IMR-90 (cell line): ENCODE results near the gene EBF4. TPM values are rescaled to one million over a fixed set of nuclear protein-coding genes. Genes with fewer than 3 reads are reported as not detected.

Source experiments
- ATAC-seq: fragments of 200-7000 bp; cut with Tn5 transposase; 2 replicates; pipeline ENCODE4 v1.9.1; 2020; ENCODE audit warnings: low read depth, mild to moderate bottlenecking, moderate library complexity
- BruUV-seq: library from RNA; stranded (reverse); fragments of 400-500 nt; replicated peaks from 2 replicates; lab custom pipeline; 2021; lab: Mats Ljungman, UMichigan
- CTCF ChIA-PET: fragments of 300-600 bp; formaldehyde crosslinking; extraction: SDS; loops from one replicate; lab custom pipeline; 2021; ENCODE audit warnings: antibody characterized with exemption; lab: Yijun Ruan, JAX
- POLR2A ChIA-PET: fragments of 300-600 bp; sonication (Branson Sonifier 250); formaldehyde crosslinking; loops from one replicate; lab custom pipeline; 2022; ENCODE audit warnings: antibody characterized with exemption; ENCODE audit not compliant: unreplicated experiment; lab: Charles Lee
- DNase-seq: peaks from one replicate; pipeline ENCODE4 v3.0.0; 2013
- H2AFZ ChIP-seq: replicated peaks from 2 replicates; pipeline ENCODE3; 2013; ENCODE audit warnings: low read length, mild to moderate bottlenecking; ENCODE audit not compliant: poor library complexity
- H2AK5ac ChIP-seq: 2 replicates; pipeline ENCODE4 v1.6.1; 2013; ENCODE audit warnings: low read depth, low read length, inconsistent platforms
- H2AK9ac ChIP-seq: replicated peaks from 2 replicates; pipeline ENCODE3; 2013; ENCODE audit warnings: mild to moderate bottlenecking, low read depth, low read length, moderate library complexity; ENCODE audit not compliant: poor library complexity
- H2BK120ac ChIP-seq: 2 replicates; pipeline ENCODE4 v1.6.1; 2013; ENCODE audit warnings: low read depth, low read length, inconsistent platforms
- H2BK15ac ChIP-seq: 3 replicates; pipeline ENCODE4 v1.6.1; 2013; ENCODE audit warnings: low read depth, low read length, inconsistent platforms
- H2BK20ac ChIP-seq: 2 replicates; pipeline ENCODE4 v1.6.1; 2013; ENCODE audit warnings: low read depth, mild to moderate bottlenecking, inconsistent platforms, low read length, moderate library complexity
- H2BK5ac ChIP-seq: 2 replicates; pipeline ENCODE4 v1.6.1; 2013; ENCODE audit warnings: mild to moderate bottlenecking, low read depth, low read length, inconsistent platforms; ENCODE audit not compliant: poor library complexity, severe bottlenecking
- H3K14ac ChIP-seq: replicated peaks from 2 replicates; pipeline ENCODE4 v1.6.1; 2013; ENCODE audit warnings: low read depth, low read length, inconsistent platforms
- H3K18ac ChIP-seq: 2 replicates; pipeline ENCODE4 v1.6.1; 2013; ENCODE audit warnings: low read depth, low read length, control low read depth
- H3K23ac ChIP-seq: 2 replicates; pipeline ENCODE4 v1.6.1; 2013; ENCODE audit warnings: low read depth, low read length, inconsistent platforms
- H3K27ac ChIP-seq: 2 replicates; pipeline ENCODE4 v1.5.1; 2013; ENCODE audit warnings: mild to moderate bottlenecking, control low read depth, low read length; ENCODE audit not compliant: insufficient read depth
- H3K27me3 ChIP-seq: 2 replicates; pipeline ENCODE4 v1.6.1; 2013; ENCODE audit warnings: low read length; ENCODE audit not compliant: control insufficient read depth, insufficient read depth
- H3K36me3 ChIP-seq: 2 replicates; pipeline ENCODE4 v1.6.1; 2013; ENCODE audit warnings: low read length, mixed read lengths; ENCODE audit not compliant: control insufficient read depth, insufficient read depth
- H3K4ac ChIP-seq: 2 replicates; pipeline ENCODE4 v1.6.1; 2013; ENCODE audit warnings: low read depth, low read length, inconsistent platforms
- H3K4me1 ChIP-seq: 2 replicates; pipeline ENCODE4 v1.6.1; 2013; ENCODE audit warnings: low read length, mixed read lengths; ENCODE audit not compliant: control insufficient read depth, insufficient read depth
- H3K4me2 ChIP-seq: 2 replicates; pipeline ENCODE4 v1.6.1; 2013; ENCODE audit warnings: low read depth, mild to moderate bottlenecking, control low read depth, low read length, moderate library complexity
- H3K4me3 ChIP-seq: 2 replicates; pipeline ENCODE4 v1.5.1; 2013; ENCODE audit warnings: low read depth, mild to moderate bottlenecking, control low read depth, low read length, moderate library complexity; ENCODE audit not compliant: insufficient read depth
- H3K56ac ChIP-seq: 2 replicates; pipeline ENCODE4 v1.6.1; 2013; ENCODE audit warnings: low read length, inconsistent platforms; ENCODE audit not compliant: insufficient read depth; ENCODE audit errors: extremely low read depth
- H3K79me1 ChIP-seq, 2 experiments: 2 replicates each; pipeline ENCODE4 v1.6.1; 2013; ENCODE audit warnings: low read length in 2 of 2, inconsistent platforms in 1 of 2, low read depth in 1 of 2
- H3K9ac ChIP-seq: 2 replicates; pipeline ENCODE4 v1.6.1; 2013; ENCODE audit warnings: low read depth, low read length, control low read depth
- H3K9me1 ChIP-seq: 2 replicates; pipeline ENCODE4 v1.6.1; 2013; ENCODE audit warnings: low read length, inconsistent platforms; ENCODE audit not compliant: insufficient read depth
- H3K9me3 ChIP-seq: 2 replicates; pipeline ENCODE4 v1.6.1; 2013; ENCODE audit warnings: low read length; ENCODE audit not compliant: control insufficient read depth, insufficient read depth
- H4K20me1 ChIP-seq: 2 replicates; pipeline ENCODE4 v1.6.1; 2013; ENCODE audit warnings: low read length, inconsistent platforms; ENCODE audit not compliant: insufficient read depth
- H4K5ac ChIP-seq: 2 replicates; pipeline ENCODE4 v1.6.1; 2013; ENCODE audit warnings: mild to moderate bottlenecking, low read depth, low read length, control low read depth
- H4K8ac ChIP-seq, 2 experiments: 2 replicates each; pipeline ENCODE4 v1.6.1; 2013; ENCODE audit warnings: low read depth in 2 of 2, low read length in 2 of 2, control low read depth in 1 of 2, inconsistent platforms in 1 of 2
- H4K91ac ChIP-seq: 2 replicates; pipeline ENCODE4 v1.6.1; 2013; ENCODE audit warnings: low read depth, low read length, inconsistent platforms; ENCODE audit not compliant: insufficient read depth
- CEBPB ChIP-seq: IDR thresholded peaks from 2 replicates; pipeline ENCODE4 v1.6.1; 2012; ENCODE audit warnings: low read depth, low read length, improper control_type of control experiment
- CTCF ChIP-seq: conservative IDR thresholded peaks from 2 replicates; pipeline ENCODE4 v1.5.1; 2012; ENCODE audit warnings: mild to moderate bottlenecking, low read depth, low read length, improper control_type of control experiment
- MAFK ChIP-seq: IDR thresholded peaks from 2 replicates; pipeline ENCODE4 v1.6.1; 2012; ENCODE audit warnings: low read depth, low read length, improper control_type of control experiment
- NFE2L2 ChIP-seq: fragments of 150-350 bp; IDR thresholded peaks from 2 replicates; pipeline ENCODE4 v1.6.1; 2016; ENCODE audit warnings: low read depth, mild to moderate bottlenecking, low read length
- POLR2A ChIP-seq: IDR thresholded peaks from 2 replicates; pipeline ENCODE4 v1.6.1; 2012; ENCODE audit warnings: mild to moderate bottlenecking, low read depth, low read length
- RAD21 ChIP-seq: IDR thresholded peaks from 2 replicates; pipeline ENCODE4 v1.6.1; 2012; ENCODE audit warnings: low read length, improper control_type of control experiment
- WGBS, 2 experiments: methylation state at CpG; one replicate each; pipeline versions ENCODE4 v1.1.5 to v1.1.7; 2013; ENCODE audit warnings: missing lambda C conversion rate in 2 of 2; ENCODE audit not compliant: insufficient read length in 1 of 2; ENCODE audit errors: extremely low coverage in 2 of 2; 5-methylcytosine and 5-hydroxymethylcytosine counted together
- dilution Hi-C: fragments of 300-500 bp; cut with HindIII; formaldehyde crosslinking; loops from one replicate; pipeline ENCODE4 v1.14.3; 2018; ENCODE audit warnings: low sequenced_read_pairs; ENCODE audit not compliant: unreplicated experiment
- in situ Hi-C: fragments of 300-500 bp; cut with MboI; formaldehyde crosslinking; loops from 3 replicates; pipeline ENCODE4 v1.14.3; 2019; ENCODE audit warnings: low sequenced_read_pairs, inconsistent platforms, mixed read lengths
- intact Hi-C: fragments of 100-400 bp; cut with micrococcal nuclease; formaldehyde crosslinking; loops from 2 replicates; pipeline ENCODE4 v1.10.0; 2022
- polyA plus RNA-seq, 3 experiments: library from polyadenylated mRNA; depleted of rRNA; stranded (reverse); fragments of >200 nt; gene quantifications; 2 replicates each; pipeline ENCODE4 v1.2.3, GENCODE V29; 2012; ENCODE audit warnings: low replicate concordance in 1 of 3
- total RNA-seq: library from RNA; depleted of rRNA; stranded (reverse); fragments of >200 nt; gene quantifications from 2 replicates; pipeline ENCODE4 v1.2.3, GENCODE V29; 2012

The EBF4 gene
- total and polyA plus RNA-seq, 2 of the 4 experiments (the other 2 are of a cell fraction), result 0.18 to 1.1 TPM

GRCh38 chr20:2748551-2749342 is 56.2 kb downstream of the EBF4 start (continued):
- no peak for TF ChIP-seq CEBPB

DNA sequence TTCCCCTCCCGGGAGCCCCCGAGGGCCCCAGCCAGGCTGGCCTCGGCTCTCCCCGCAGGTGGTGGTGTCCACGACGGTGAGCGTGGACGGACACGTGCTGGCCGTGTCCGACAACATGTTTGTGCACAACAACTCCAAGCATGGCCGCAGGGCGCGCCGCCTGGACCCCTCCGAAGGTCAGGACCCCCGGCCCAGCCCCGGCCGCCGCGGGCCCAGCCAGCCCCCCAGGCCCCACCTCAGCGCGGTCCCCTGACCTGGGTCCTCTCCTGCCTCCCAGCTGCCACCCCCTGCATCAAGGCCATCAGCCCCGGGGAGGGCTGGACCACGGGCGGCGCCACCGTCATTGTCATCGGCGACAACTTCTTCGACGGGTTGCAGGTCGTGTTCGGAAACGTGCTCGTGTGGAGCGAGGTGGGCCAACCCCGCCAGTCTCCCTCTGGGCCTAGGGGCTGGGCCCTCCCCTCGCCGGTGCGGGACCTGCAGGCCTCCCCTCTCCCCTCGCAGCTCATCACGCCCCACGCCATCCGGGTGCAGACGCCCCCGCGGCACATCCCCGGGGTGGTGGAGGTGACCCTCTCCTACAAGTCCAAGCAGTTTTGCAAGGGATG is 56.9 kb downstream of the EBF4 start:
- 27% methylated on average over 26 of the region's 49 CpGs; no CpG with 5 or more reads in 1 of the 2 experiments for WGBS, 2 experiments
- CTCF ChIA-PET, result no interaction called here

More for the DNA sequence above, 56.9 kb downstream of the EBF4 start:
- POLR2A ChIA-PET, result no interaction called here
- Histone ChIP-seq H3K14ac (no peak overlapping the region), H3K36me3 (no peaks in the 10 kb centered on the region), H4K8ac (no peak overlapping the region), H2AK9ac (no peak overlapping the region), H2AFZ (no peak overlapping the region), H3K4me2 (no peak overlapping the region), H2BK120ac (no peak overlapping the region), H3K4ac (no peak overlapping the region), H2BK5ac (no peak overlapping the region), H2AK5ac (no peak overlapping the region), H4K91ac (no peak overlapping the region), H2BK20ac (no peak overlapping the region), H2BK15ac (no peak overlapping the region), H3K9me3 (no peaks in the 10 kb centered on the region), H3K18ac (no peak overlapping the region), H3K27ac (no peak overlapping the region), H3K9me1 (peaks cover 2% of the 10 kb centered on the region; the same call in 1 of the 2 replicates), H3K56ac (no peak overlapping the region), H3K9ac (no peak overlapping the region), H3K79me1 (no peaks in the 10 kb centered on the region), H3K4me3 (no peak overlapping the region), H3K23ac (no peak overlapping the region), H4K5ac (no peak overlapping the region), H3K27me3 (peaks cover 52% of the 10 kb centered on the region), H4K20me1 (no peaks in the 10 kb centered on the region), H3K4me1 (peaks cover 6% of the 10 kb centered on the region; the same call in 1 of the 2 replicates)
- DNase-seq (no peak), ATAC-seq (no peak)
- no peak for TF ChIP-seq NFE2L2
- no peak for TF ChIP-seq MAFK
- no peak for TF ChIP-seq RAD21
- no peak for TF ChIP-seq POLR2A
- no peak for TF ChIP-seq CTCF
- dilution Hi-C loops (no loop called here), in situ Hi-C loops (no loop called here), intact Hi-C loops (no loop called here)
- BruUV-seq, result no TSS peak
